PFSK-1 (cell line): Measurements from ENCODE around the gene PPP5C.

Source experiments
- POLR2AphosphoS5 ChIP-seq: IDR thresholded peaks from 2 replicates; pipeline ENCODE4 v1.6.1; 2012; ENCODE audit warnings: low read depth, mild to moderate bottlenecking, control low read depth, low read length, moderate library complexity
- REST ChIP-seq, 2 experiments: IDR thresholded peaks; 2 replicates each; pipeline versions ENCODE4 v1.6.1 to v1.8.0; 2011 to 2012; ENCODE audit warnings: low read depth in 2 of 2, low read length in 2 of 2, control low read depth in 1 of 2, inconsistent platforms in 1 of 2, mild to moderate bottlenecking in 1 of 2, moderate library complexity in 1 of 2; ENCODE audit not compliant: insufficient read depth in 1 of 2
- SIN3A ChIP-seq: IDR thresholded peaks from 2 replicates; pipeline ENCODE4 v1.6.1; 2012; ENCODE audit warnings: mild to moderate bottlenecking, low read length, moderate library complexity, borderline replicate concordance; ENCODE audit not compliant: insufficient read depth
- TAF1 ChIP-seq: IDR thresholded peaks from 2 replicates; pipeline ENCODE4 v1.6.1; 2012; ENCODE audit warnings: low read length, control low read depth, borderline replicate concordance; ENCODE audit not compliant: insufficient read depth

GRCh38 chr19:46394402-46394797 is 47.5 kb downstream of the PPP5C start:
- no peak for TF ChIP-seq SIN3A
- no peak for TF ChIP-seq REST (IDR thresholded peaks at IDR 0.05; ENCODE audit: insufficient read depth in 1 of 2, low read depth in 2 of 2, low read length in 2 of 2)
- TF ChIP-seq POLR2AphosphoS5 = no peak
- no peak for TF ChIP-seq TAF1
